ENCODE results near the gene PRSS38.

GRCh38 chr1:227854189-227854588 is 38.7 kb downstream of the PRSS38 start:
- no peak for TF ChIP-seq REST (IDR thresholded peaks at IDR 0.05; ENCODE audit: low read depth)
- TF ChIP-seq CTCF (IDR thresholded peaks at IDR 0.05 in 2 of 3, conservative IDR thresholded peaks at IDR 0.05 in 1 of 3; ENCODE audit: borderline replicate concordance in 1 of 3, insufficient read depth in 1 of 3, low read depth in 2 of 3, low read length in 2 of 3), result no peak
- no peak for TF ChIP-seq POLR2A (IDR thresholded peaks at IDR 0.05; ENCODE audit: borderline replicate concordance, extremely low read depth, insufficient read depth, insufficient read length)
